ENCODE measurements around the gene LIN7B. TPM values are rescaled to one million over a fixed set of nuclear protein-coding genes. Genes with fewer than 3 reads are reported as not detected.

LIN7B gene
- total and polyA plus RNA-seq, 2 of the 8 experiments (the other 6 are each of a cell fraction or from before 2014, with no cell fraction given): 4.1 to 4.2 TPM

- H2BK15ac ChIP-seq (ENCODE audit: low read length): no peak overlapping the region; the same call in 1 of the 2 replicates
- FAIRE-seq (no peak), DNase-seq (ENCODE audit: low read depth in 1 of 2, low spot score in 2 of 2) (no peak)
- H3K4me3 ChIP-seq (ENCODE audit: extremely low read depth in 1 of 4, insufficient read depth in 2 of 4, low read depth in 3 of 4, low read length in 4 of 4): peak overlapping the region; percentile 57 to 97 (median 90)
- H3K4me1 ChIP-seq (replicated peaks in 1 of 4; ENCODE audit: control insufficient read depth in 3 of 4, insufficient read depth in 4 of 4, low read length in 3 of 4): peaks cover 0 to 22% (median 9%) of the 10 kb centered on the region in 4 experiments; a peak in 6 of 7 replicates
- H2BK120ac ChIP-seq (replicated peaks; ENCODE audit: low read depth, low read length): peak overlapping the region; percentile 82
- H4K5ac ChIP-seq (ENCODE audit: insufficient read length, low read depth, low read length): peak overlapping the region; percentile 17
- no peak overlapping the region for H3K23ac ChIP-seq (ENCODE audit: insufficient read length)
- no peak overlapping the region for H3K27ac ChIP-seq (ENCODE audit: low read depth, low read length)
- no peak overlapping the region; the same call in 1 of the 2 replicates for H4K8ac ChIP-seq (ENCODE audit: extremely low read depth, insufficient read depth, low read length)
- peak; percentile 74 for TF ChIP-seq TAF7 (optimal IDR thresholded peaks at IDR 0.05; ENCODE audit: borderline replicate concordance, low read depth, low read length)
- TF ChIP-seq ATF3 (IDR thresholded peaks at IDR 0.05; ENCODE audit: insufficient read depth, low read depth, low read length): no peak
- H2BK5ac ChIP-seq (ENCODE audit: low read depth, low read length): peak overlapping the region; percentile 85; the same call in 1 of the 2 replicates
- peak overlapping the region; percentile 70 for H3K56ac ChIP-seq (replicated peaks; ENCODE audit: insufficient read length, low read depth, low read length)
- peaks cover 27% of the 10 kb centered on the region for H3K23me2 ChIP-seq (ENCODE audit: low read depth, low read length)
- 82% methylated on average over 11 of the region's 11 CpGs; no CpG with 5 or more reads in 1 of the 2 experiments for WGBS, 2 experiments (ENCODE audit: extremely low coverage in 1 of 2, insufficient coverage in 1 of 2, insufficient read length in 1 of 2, insufficient replicate concordance in 2 of 2, low coverage in 1 of 2, low lambda C conversion rate in 2 of 2, missing lambda C conversion rate in 1 of 2)
- ChIA-PET POLR2A (ENCODE audit: partially characterized antibody) (interaction anchor here (0.6 to 5.6 kb wide), 20 partner anchors 9 to 276 kb away, joined by 3 to 47 read pairs (median 6); partner anchors contain the start of genes LIN7B, PPFIA3, PPP1R15A and TRPM4), CTCF (ENCODE audit: partially characterized antibody) (interaction anchor here (0.5 to 5.0 kb wide), 15 partner anchors 9 to 448 kb away, joined by 3 to 38 read pairs (median 6); partner anchors contain the start of genes KCNA7, LIN7B and PPFIA3)
- no peak overlapping the region for H3K14ac ChIP-seq (ENCODE audit: insufficient read length)
- H4K91ac ChIP-seq (replicated peaks; ENCODE audit: insufficient read length, low read length): peak overlapping the region; percentile 83
- peak overlapping the region in 1 of 4 experiments; percentile 12; a peak in 1 of 7 replicates for H3K9ac ChIP-seq (replicated peaks in 1 of 4; ENCODE audit: extremely low read depth in 1 of 4, low read depth in 3 of 4, low read length in 3 of 4)
- peak overlapping the region; percentile 8 for H3K4ac ChIP-seq (replicated peaks; ENCODE audit: insufficient read length, low read depth, low read length)
- H2BK12ac ChIP-seq (ENCODE audit: low read depth, low read length): no peak overlapping the region
- peaks cover 0 to 2% of the 10 kb centered on the region in 2 experiments for H4K20me1 ChIP-seq (replicated peaks in 1 of 2; ENCODE audit: control insufficient read depth in 1 of 2, insufficient read depth in 2 of 2, low read length in 2 of 2)
- H3K4me2 ChIP-seq (ENCODE audit: insufficient read depth in 1 of 2, low read depth in 2 of 2, low read length in 2 of 2): peak overlapping the region; percentile 85 to 95
- H3K79me1 ChIP-seq (ENCODE audit: low read depth, low read length): 0 out of 2 replicates have a peak, but pooled peaks cover 2% of the 10 kb centered on the region
- no peak overlapping the region for H2AFZ ChIP-seq (ENCODE audit: low read length)
- peak overlapping the region; percentile 66; the same call in 1 of the 2 replicates for H2AK5ac ChIP-seq (ENCODE audit: low read depth, low read length)
- no peaks in the 10 kb centered on the region for H3K79me2 ChIP-seq (ENCODE audit: control insufficient read depth in 1 of 2, insufficient read depth in 2 of 2, low read length in 2 of 2)
- H3K27me3 ChIP-seq (replicated peaks in 1 of 4; ENCODE audit: control insufficient read depth in 3 of 4, extremely low read depth in 1 of 4, insufficient read depth in 3 of 4, low read length in 3 of 4): no peaks in the 10 kb centered on the region
- H3K36me3 ChIP-seq (ENCODE audit: control insufficient read depth in 2 of 4, insufficient read depth in 4 of 4, low read length in 3 of 4): no peaks in the 10 kb centered on the region
- peak overlapping the region; percentile 73; the same call in 1 of the 2 replicates for H3K18ac ChIP-seq (ENCODE audit: extremely low read depth, low read length)
- no peaks in the 10 kb centered on the region for H3K9me3 ChIP-seq (ENCODE audit: insufficient read depth in 2 of 2, low read depth in 1 of 2, low read length in 1 of 2)
- peak overlapping the region; percentile 87; the same call in 1 of the 2 replicates for H2BK20ac ChIP-seq (ENCODE audit: low read length)
Observed at GRCh38 chr19:49148044-49148682, 34.0 kb downstream of the LIN7B start.
